Measurements from ENCODE around the gene LYST.

- TF ChIP-seq CTCF (IDR thresholded peaks at IDR 0.05; ENCODE audit: poor library complexity): no peak
- no peak for TF ChIP-seq EZH2 (IDR thresholded peaks at IDR 0.05; ENCODE audit: borderline replicate concordance)
Measured at GRCh38 chr1:235712812-235713211, 153.9 kb downstream of the LYST start.

All from hepatocyte (in vitro differentiated cells).